ENCODE results near the gene TARDBP. TPM values are rescaled to one million over a fixed set of nuclear protein-coding genes. Genes with fewer than 3 reads are reported as not detected.

Gene TARDBP
- total RNA-seq, 1 experiment from 2014 or later: 283 TPM

DNA sequence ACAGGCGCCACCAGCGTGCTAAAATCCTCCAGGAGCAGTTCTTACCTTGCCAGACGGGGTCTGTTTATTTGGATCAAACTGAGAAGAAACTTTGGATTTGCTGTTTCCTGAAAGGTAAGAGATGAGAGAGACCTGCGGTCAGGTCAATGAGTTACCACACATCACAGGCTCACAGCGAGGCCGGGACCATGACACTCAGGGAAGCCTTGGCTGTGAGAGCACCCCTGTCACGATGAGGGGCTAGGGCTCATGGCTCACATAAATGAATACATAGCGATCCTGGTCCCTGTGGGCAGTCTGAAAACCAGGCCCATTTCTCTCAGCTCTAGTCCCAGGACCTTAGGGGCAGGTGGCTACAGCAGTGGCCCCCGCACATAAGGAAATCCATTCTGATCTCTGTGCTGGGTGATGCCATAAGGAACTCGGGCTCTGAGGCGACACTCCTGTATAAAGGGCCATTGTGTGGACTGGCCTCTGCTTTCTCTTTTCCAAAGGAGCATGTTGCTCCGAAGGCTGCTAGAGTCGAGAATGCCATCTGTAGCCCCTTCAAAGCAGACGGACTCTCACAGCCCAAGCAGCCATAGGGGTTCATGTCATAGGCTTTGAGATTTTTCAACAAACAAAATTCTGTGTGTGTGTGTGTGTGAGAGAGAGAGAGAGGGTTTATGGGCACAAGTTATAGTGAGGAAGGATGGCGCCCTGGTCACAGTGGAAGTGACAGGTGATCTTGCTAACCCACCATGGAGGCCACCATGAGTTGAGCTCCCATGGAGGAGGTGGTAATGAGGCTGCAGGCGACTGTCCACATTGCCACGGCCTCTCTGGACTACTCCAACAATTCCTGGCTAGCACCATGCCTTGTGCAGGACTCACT is 56.4 kb downstream of the TARDBP start:
- Histone ChIP-seq H3K4me1 (ENCODE audit: insufficient read depth, low read length, poor library complexity, severe bottlenecking) (no peaks in the 10 kb centered on the region), H3K9me3 (ENCODE audit: low read depth, low read length, poor library complexity, severe bottlenecking) (no peaks in the 10 kb centered on the region), H3K27ac (ENCODE audit: low read depth, low read length, poor library complexity, severe bottlenecking) (no peak overlapping the region), H3K4me3 (ENCODE audit: low read depth, low read length, poor library complexity, severe bottlenecking) (no peak overlapping the region), H3K27me3 (replicated peaks; ENCODE audit: insufficient read depth, low read depth, low read length, poor library complexity) (no peaks in the 10 kb centered on the region), H3K36me3 (ENCODE audit: insufficient read depth, low read length, poor library complexity, severe bottlenecking) (peaks cover 78% of the 10 kb centered on the region)
- TF ChIP-seq, protein P1, sequence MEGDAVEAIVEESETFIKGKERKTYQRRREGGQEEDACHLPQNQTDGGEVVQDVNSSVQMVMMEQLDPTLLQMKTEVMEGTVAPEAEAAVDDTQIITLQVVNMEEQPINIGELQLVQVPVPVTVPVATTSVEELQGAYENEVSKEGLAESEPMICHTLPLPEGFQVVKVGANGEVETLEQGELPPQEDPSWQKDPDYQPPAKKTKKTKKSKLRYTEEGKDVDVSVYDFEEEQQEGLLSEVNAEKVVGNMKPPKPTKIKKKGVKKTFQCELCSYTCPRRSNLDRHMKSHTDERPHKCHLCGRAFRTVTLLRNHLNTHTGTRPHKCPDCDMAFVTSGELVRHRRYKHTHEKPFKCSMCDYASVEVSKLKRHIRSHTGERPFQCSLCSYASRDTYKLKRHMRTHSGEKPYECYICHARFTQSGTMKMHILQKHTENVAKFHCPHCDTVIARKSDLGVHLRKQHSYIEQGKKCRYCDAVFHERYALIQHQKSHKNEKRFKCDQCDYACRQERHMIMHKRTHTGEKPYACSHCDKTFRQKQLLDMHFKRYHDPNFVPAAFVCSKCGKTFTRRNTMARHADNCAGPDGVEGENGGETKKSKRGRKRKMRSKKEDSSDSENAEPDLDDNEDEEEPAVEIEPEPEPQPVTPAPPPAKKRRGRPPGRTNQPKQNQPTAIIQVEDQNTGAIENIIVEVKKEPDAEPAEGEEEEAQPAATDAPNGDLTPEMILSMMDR (conservative IDR thresholded peaks at IDR 0.05; ENCODE audit: low read depth, low read length): no peak
- TF ChIP-seq EZH2 (IDR thresholded peaks at IDR 0.05; ENCODE audit: borderline replicate concordance, low read depth, low read length, poor library complexity, severe bottlenecking): no peak
- intact Hi-C loops (cut with micrococcal nuclease; ENCODE audit: unreplicated experiment): no loop called here
- no peak for DNase-seq (ENCODE audit: low spot score)
- BruUV-seq (replicated peaks): no TSS peak
- CTCF ChIA-PET: interaction anchor here (0.6 kb wide), 1 partner anchor 14 kb away, joined by 10 read pairs; no protein-coding TSS in a partner anchor
- POLR2A ChIA-PET (ENCODE audit: low non-redundant PET): no interaction called here

DNA sequence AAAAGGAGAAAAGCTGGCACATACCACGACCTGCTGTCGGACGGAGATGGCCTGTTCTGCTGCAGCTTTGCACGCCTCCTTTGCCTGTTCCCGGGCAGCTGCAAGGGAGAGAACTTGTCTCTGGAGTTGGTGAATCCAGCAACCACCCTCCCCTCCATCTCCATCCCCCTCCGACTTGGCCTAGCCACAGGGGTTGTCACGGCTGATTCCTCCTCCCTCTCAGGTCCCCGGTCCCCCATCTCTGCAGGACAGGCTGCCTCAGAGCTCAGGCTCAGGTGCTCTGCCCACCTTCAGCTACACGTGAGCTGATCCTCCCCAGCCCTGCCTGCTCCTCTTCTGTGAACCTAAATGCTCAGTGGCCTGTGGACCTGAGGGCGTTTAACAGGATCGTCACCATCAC is 58.4 kb downstream of the TARDBP start:
- Histone ChIP-seq H3K27me3 (replicated peaks; ENCODE audit: insufficient read depth, low read depth, low read length, poor library complexity) (no peaks in the 10 kb centered on the region), H3K4me1 (ENCODE audit: insufficient read depth, low read length, poor library complexity, severe bottlenecking) (no peaks in the 10 kb centered on the region), H3K36me3 (ENCODE audit: insufficient read depth, low read length, poor library complexity, severe bottlenecking) (peaks cover 85% of the 10 kb centered on the region), H3K9me3 (ENCODE audit: low read depth, low read length, poor library complexity, severe bottlenecking) (no peaks in the 10 kb centered on the region), H3K4me3 (ENCODE audit: low read depth, low read length, poor library complexity, severe bottlenecking) (no peak overlapping the region), H3K27ac (ENCODE audit: low read depth, low read length, poor library complexity, severe bottlenecking) (no peak overlapping the region)
- CTCF ChIA-PET: no interaction called here
- intact Hi-C loops (cut with micrococcal nuclease; ENCODE audit: unreplicated experiment): no loop called here
- TF ChIP-seq, protein P1 (conservative IDR thresholded peaks at IDR 0.05; ENCODE audit: low read depth, low read length): no peak
- no peak for TF ChIP-seq EZH2 (IDR thresholded peaks at IDR 0.05; ENCODE audit: borderline replicate concordance, low read depth, low read length, poor library complexity, severe bottlenecking)
- POLR2A ChIA-PET (ENCODE audit: low non-redundant PET): no interaction called here
- no TSS peak for BruUV-seq (replicated peaks)
- DNase-seq (ENCODE audit: low spot score): no peak

DNA sequence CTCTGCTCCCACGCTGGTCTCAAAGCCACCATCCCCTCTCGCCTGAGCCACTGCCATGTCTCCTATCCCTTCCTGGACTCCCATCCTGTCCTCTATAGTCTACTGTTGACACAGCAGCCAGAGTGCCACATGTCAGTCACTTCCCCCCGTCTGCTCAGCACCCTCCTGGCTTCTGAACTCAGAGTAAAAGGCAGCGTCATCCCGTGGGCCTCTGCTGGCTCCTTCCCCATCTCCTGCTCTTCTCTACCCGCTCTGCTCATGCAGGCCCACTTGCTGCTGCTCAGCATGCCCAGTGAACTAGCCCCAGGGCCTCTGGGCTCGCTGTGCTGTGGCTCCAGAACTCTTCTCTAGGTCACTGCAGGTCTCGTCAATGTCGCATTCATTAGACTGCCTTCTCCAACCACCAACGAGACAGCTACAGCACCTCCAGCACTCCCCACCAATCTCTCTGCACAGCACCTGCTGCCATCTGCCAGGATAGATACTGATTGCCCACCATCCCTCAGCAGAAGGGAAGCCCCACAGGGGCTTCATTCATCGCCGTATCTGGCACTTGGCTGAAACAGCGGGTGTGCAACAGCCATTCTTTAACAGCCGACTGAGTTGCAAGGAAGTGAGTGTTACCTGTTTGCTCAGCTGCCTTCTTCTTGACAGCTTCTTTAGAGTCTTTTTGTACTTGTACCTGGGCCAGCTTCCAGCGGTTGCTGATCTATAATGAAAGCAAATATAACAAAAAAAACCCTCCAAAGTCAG is 59.2 kb downstream of the TARDBP start:
- Histone ChIP-seq H3K4me3 (ENCODE audit: low read depth, low read length, poor library complexity, severe bottlenecking) (no peak overlapping the region), H3K36me3 (ENCODE audit: insufficient read depth, low read length, poor library complexity, severe bottlenecking) (peaks cover 86% of the 10 kb centered on the region), H3K27me3 (replicated peaks; ENCODE audit: insufficient read depth, low read depth, low read length, poor library complexity) (no peaks in the 10 kb centered on the region), H3K27ac (ENCODE audit: low read depth, low read length, poor library complexity, severe bottlenecking) (no peak overlapping the region), H3K9me3 (ENCODE audit: low read depth, low read length, poor library complexity, severe bottlenecking) (no peaks in the 10 kb centered on the region), H3K4me1 (ENCODE audit: insufficient read depth, low read length, poor library complexity, severe bottlenecking) (no peaks in the 10 kb centered on the region)
- POLR2A ChIA-PET (ENCODE audit: low non-redundant PET): no interaction called here
- TF ChIP-seq, protein P1 (conservative IDR thresholded peaks at IDR 0.05; ENCODE audit: low read depth, low read length): no peak
- no peak for TF ChIP-seq EZH2 (IDR thresholded peaks at IDR 0.05; ENCODE audit: borderline replicate concordance, low read depth, low read length, poor library complexity, severe bottlenecking)
- DNase-seq (ENCODE audit: low spot score): no peak
- CTCF ChIA-PET: no interaction called here
- BruUV-seq (replicated peaks): no TSS peak
- intact Hi-C loops (cut with micrococcal nuclease; ENCODE audit: unreplicated experiment): no loop called here
